ENCODE data around the gene TCEAL9.

Gene TCEAL9

DNA sequence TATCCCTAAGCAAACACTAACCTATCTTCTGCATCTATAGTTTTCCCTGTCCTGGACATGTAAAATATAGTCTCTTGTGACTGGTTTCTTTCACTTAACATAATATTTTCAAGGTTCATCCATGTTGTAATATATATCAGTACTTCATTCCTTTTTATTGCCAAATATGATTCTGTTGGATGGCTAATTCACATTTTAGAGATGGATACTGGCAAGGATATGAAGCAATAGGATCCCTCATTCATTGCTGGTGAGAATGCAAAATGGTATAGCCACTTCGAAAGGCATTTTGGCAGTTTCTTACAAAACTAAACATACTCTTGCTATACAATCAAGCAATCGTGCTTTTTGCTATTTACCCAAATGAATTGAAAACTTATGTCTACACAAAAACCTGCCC, 6.7 kb downstream of the TCEAL9 start:
- no peaks in the 10 kb centered on the region for H3K36me3 ChIP-seq (ENCODE audit: insufficient read depth, low read length)
- H3K4me1 ChIP-seq (ENCODE audit: insufficient read depth, low read length, poor library complexity, severe bottlenecking) = peaks cover 11% of the 10 kb centered on the region
- no peaks in the 10 kb centered on the region for H3K27me3 ChIP-seq (ENCODE audit: insufficient read depth, low read length, poor library complexity, severe bottlenecking)
- H3K4me3 ChIP-seq (ENCODE audit: low read length, poor library complexity, severe bottlenecking) = no peak overlapping the region
- H3K9ac ChIP-seq (ENCODE audit: low read depth, low read length, poor library complexity, severe bottlenecking) = no peak overlapping the region
- no peak overlapping the region for H2AFZ ChIP-seq (ENCODE audit: low read length)
- H3F3A ChIP-seq (ENCODE audit: low read depth) = no peaks in the 10 kb centered on the region
- peaks cover under 1% of the 10 kb centered on the region; the same call in 1 of the 2 replicates for H3K79me2 ChIP-seq (ENCODE audit: insufficient read depth, low read length)
- no peaks in the 10 kb centered on the region for H4K20me1 ChIP-seq (ENCODE audit: insufficient read depth, low read length, poor library complexity, severe bottlenecking)
- H3K9me3 ChIP-seq (ENCODE audit: insufficient read depth, low read depth, low read length) = no peaks in the 10 kb centered on the region
- TF ChIP-seq, protein P1, sequence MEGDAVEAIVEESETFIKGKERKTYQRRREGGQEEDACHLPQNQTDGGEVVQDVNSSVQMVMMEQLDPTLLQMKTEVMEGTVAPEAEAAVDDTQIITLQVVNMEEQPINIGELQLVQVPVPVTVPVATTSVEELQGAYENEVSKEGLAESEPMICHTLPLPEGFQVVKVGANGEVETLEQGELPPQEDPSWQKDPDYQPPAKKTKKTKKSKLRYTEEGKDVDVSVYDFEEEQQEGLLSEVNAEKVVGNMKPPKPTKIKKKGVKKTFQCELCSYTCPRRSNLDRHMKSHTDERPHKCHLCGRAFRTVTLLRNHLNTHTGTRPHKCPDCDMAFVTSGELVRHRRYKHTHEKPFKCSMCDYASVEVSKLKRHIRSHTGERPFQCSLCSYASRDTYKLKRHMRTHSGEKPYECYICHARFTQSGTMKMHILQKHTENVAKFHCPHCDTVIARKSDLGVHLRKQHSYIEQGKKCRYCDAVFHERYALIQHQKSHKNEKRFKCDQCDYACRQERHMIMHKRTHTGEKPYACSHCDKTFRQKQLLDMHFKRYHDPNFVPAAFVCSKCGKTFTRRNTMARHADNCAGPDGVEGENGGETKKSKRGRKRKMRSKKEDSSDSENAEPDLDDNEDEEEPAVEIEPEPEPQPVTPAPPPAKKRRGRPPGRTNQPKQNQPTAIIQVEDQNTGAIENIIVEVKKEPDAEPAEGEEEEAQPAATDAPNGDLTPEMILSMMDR (conservative IDR thresholded peaks at IDR 0.05; ENCODE audit: low read length) = no peak
- no peak for TF ChIP-seq EZH2phosphoT487 (IDR thresholded peaks at IDR 0.05; ENCODE audit: borderline replicate concordance)
- no peaks in the 10 kb centered on the region for H3K9me2 ChIP-seq (replicated peaks; ENCODE audit: low read depth, low read length)
- no peak overlapping the region for H3K4me2 ChIP-seq (ENCODE audit: low read depth, low read length, poor library complexity, severe bottlenecking)

DNA sequence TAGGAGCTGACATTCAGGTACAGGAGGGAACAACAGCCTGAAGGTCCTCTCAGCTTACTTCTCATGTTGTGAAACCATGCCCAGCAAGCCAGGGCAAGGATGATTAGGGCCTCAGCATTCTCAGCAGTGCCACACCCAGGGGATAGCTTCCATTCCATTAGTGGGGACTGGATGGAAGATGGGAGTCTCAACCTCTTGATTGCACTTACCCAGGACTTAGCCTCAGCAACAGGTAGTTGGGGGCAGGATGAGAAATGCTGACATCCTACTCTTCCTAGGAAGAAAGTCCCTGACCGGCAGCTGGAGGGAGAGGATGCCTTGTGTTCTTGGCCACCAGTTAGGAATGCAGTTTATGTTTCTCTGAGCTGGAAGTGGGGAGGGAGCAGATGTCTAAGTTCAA, 11.2 kb downstream of the TCEAL9 start:
- Histone ChIP-seq H2AFZ (ENCODE audit: low read length) (peak overlapping the region; percentile 60; the same call in 1 of the 2 replicates), H3K9me3 (ENCODE audit: insufficient read depth, low read depth, low read length) (no peaks in the 10 kb centered on the region), H3K36me3 (ENCODE audit: insufficient read depth, low read length) (no peaks in the 10 kb centered on the region), H3K4me3 (ENCODE audit: low read length, poor library complexity, severe bottlenecking) (no peak overlapping the region), H3K9me2 (replicated peaks; ENCODE audit: low read depth, low read length) (no peaks in the 10 kb centered on the region), H3F3A (ENCODE audit: low read depth) (no peaks in the 10 kb centered on the region), H3K4me1 (ENCODE audit: insufficient read depth, low read length, poor library complexity, severe bottlenecking) (peaks cover 19% of the 10 kb centered on the region), H4K20me1 (ENCODE audit: insufficient read depth, low read length, poor library complexity, severe bottlenecking) (no peaks in the 10 kb centered on the region), H3K79me2 (ENCODE audit: insufficient read depth, low read length) (no peaks in the 10 kb centered on the region), H3K4me2 (ENCODE audit: low read depth, low read length, poor library complexity, severe bottlenecking) (no peak overlapping the region), H3K9ac (ENCODE audit: low read depth, low read length, poor library complexity, severe bottlenecking) (no peak overlapping the region), H3K27me3 (ENCODE audit: insufficient read depth, low read length, poor library complexity, severe bottlenecking) (no peaks in the 10 kb centered on the region)
- TF ChIP-seq, protein P1 (conservative IDR thresholded peaks at IDR 0.05; ENCODE audit: low read length) = no peak
- no peak for TF ChIP-seq EZH2phosphoT487 (IDR thresholded peaks at IDR 0.05; ENCODE audit: borderline replicate concordance)

DNA sequence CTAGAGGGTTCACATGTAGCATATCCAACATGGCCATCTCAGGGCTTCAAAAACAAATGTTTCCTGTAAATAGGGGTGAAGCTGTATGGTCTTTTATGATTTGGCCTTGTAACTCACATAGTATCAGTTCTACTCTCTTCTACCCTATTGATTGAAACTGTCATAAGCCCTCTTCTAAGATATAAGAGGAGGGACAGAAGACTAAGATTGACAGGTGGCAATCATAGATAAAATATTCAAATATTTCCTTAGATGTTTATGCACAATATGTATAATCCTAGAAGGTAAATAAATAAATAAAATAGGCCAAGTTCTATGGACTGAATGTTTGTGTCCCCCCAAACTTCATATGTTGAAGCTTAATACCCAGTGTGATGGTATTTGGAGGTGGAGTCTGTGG, 13.2 kb downstream of the TCEAL9 start:
- Histone ChIP-seq H3K4me2 (ENCODE audit: low read depth, low read length, poor library complexity, severe bottlenecking) (no peak overlapping the region), H3F3A (ENCODE audit: low read depth) (no peaks in the 10 kb centered on the region), H3K27me3 (ENCODE audit: insufficient read depth, low read length, poor library complexity, severe bottlenecking) (no peaks in the 10 kb centered on the region), H3K9me2 (replicated peaks; ENCODE audit: low read depth, low read length) (no peaks in the 10 kb centered on the region), H3K4me1 (ENCODE audit: insufficient read depth, low read length, poor library complexity, severe bottlenecking) (peaks cover 19% of the 10 kb centered on the region), H3K9me3 (ENCODE audit: insufficient read depth, low read depth, low read length) (no peaks in the 10 kb centered on the region), H3K79me2 (ENCODE audit: insufficient read depth, low read length) (no peaks in the 10 kb centered on the region), H3K9ac (ENCODE audit: low read depth, low read length, poor library complexity, severe bottlenecking) (peak overlapping the region; percentile 43), H4K20me1 (ENCODE audit: insufficient read depth, low read length, poor library complexity, severe bottlenecking) (no peaks in the 10 kb centered on the region), H3K4me3 (ENCODE audit: low read length, poor library complexity, severe bottlenecking) (no peak overlapping the region), H3K36me3 (ENCODE audit: insufficient read depth, low read length) (no peaks in the 10 kb centered on the region), H2AFZ (ENCODE audit: low read length) (0 out of 2 replicates have a peak overlapping the region, but pooled peaks have one; percentile 36)
- TF ChIP-seq, protein P1 (conservative IDR thresholded peaks at IDR 0.05; ENCODE audit: low read length) = no peak
- TF ChIP-seq EZH2phosphoT487 (IDR thresholded peaks at IDR 0.05; ENCODE audit: borderline replicate concordance) = no peak

Measured in Loucy (cell line).